Keratinocyte (primary cell): Measurements from ENCODE around the gene GRB10.

ENCODE experiments used
- EZH2 ChIP-seq: IDR thresholded peaks from one replicate; pipeline ENCODE4 v1.6.1; 2012; ENCODE audit warnings: inconsistent platforms, mild to moderate bottlenecking, low read length, moderate library complexity
- TF ChIP-seq, protein P1 (sequence below), 3 experiments: IDR thresholded peaks in 1 of 3; conservative IDR thresholded peaks in 1 of 3; optimal IDR thresholded peaks in 1 of 3; 2 replicates in 2 of 3; 3 replicates in 1 of 3; pipeline versions ENCODE3 to v1.5.1; 2011; ENCODE audit warnings: low read length in 3 of 3, mild to moderate bottlenecking in 3 of 3, moderate library complexity in 2 of 3, control low read depth in 1 of 3, inconsistent platforms in 1 of 3; ENCODE audit not compliant: insufficient read depth in 2 of 3; ENCODE audit errors: extremely low read depth in 1 of 3

DNA sequence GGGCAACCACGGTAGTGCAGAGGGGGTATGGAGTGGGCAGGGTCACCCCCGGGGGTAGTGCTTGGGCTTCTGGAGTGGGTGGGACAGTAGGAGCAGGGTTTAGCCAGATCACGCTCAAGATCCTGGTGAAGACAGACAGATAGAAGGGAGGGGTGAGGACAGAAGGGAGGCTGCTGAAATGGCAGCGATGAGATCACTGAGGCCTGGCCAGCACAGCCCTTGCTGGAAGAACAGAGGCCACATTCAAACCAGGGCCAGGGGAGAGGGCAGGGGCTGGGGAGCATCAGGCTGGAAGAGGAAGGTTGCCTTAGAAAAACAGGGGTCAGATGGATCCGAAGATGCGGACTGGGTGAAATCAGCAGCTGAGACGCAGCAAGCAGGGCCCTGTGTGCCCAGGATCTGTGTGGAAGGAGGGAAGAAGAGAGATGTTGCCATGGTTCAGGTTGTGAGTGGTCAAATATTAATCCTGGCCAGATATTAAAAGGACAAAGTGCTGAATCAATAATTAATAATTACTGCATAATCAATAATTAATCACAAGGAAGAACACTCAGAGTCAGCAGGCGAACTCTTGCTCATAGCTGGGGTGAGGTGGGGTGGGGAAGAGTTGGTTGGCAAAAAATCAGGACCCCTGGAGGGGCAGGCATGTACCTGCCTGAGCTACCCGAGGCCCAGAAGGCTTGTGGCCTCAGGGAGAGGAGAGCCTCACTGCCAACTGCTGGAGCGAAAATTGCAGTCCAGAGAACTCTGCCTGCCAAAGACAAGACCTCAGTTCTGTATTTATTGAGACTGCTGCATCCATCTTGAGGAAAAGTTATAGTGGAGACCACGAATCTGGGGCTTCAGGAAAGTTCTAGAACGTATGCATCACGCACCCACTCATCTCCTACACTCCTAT, 105.7 kb downstream of the GRB10 start:
- TF ChIP-seq, protein P1, sequence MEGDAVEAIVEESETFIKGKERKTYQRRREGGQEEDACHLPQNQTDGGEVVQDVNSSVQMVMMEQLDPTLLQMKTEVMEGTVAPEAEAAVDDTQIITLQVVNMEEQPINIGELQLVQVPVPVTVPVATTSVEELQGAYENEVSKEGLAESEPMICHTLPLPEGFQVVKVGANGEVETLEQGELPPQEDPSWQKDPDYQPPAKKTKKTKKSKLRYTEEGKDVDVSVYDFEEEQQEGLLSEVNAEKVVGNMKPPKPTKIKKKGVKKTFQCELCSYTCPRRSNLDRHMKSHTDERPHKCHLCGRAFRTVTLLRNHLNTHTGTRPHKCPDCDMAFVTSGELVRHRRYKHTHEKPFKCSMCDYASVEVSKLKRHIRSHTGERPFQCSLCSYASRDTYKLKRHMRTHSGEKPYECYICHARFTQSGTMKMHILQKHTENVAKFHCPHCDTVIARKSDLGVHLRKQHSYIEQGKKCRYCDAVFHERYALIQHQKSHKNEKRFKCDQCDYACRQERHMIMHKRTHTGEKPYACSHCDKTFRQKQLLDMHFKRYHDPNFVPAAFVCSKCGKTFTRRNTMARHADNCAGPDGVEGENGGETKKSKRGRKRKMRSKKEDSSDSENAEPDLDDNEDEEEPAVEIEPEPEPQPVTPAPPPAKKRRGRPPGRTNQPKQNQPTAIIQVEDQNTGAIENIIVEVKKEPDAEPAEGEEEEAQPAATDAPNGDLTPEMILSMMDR (optimal IDR thresholded peaks at IDR 0.05 in 1 of 3, IDR thresholded peaks at IDR 0.05 in 1 of 3, conservative IDR thresholded peaks at IDR 0.05 in 1 of 3; ENCODE audit: extremely low read depth in 1 of 3, insufficient read depth in 2 of 3, low read length in 3 of 3), result no peak
- TF ChIP-seq EZH2, result no peak
